GM12865 (cell line): ENCODE data around the gene LAMP2.

Experiments
- DNase-seq: peaks from one replicate; pipeline ENCODE4 v3.0.0; 2010; ENCODE audit warnings: low read depth
- H3K4me3 ChIP-seq: 2 replicates; pipeline ENCODE4 v1.5.1; 2011; ENCODE audit warnings: mild to moderate bottlenecking, low read depth, low read length, control low read depth
- TF ChIP-seq, protein P1 (sequence below): IDR thresholded peaks from 2 replicates; pipeline ENCODE4 v1.5.1; 2011; ENCODE audit warnings: low read length, control low read depth, low read depth, inconsistent platforms; ENCODE audit not compliant: insufficient read depth; ENCODE audit errors: missing control alignments

LAMP2 gene

GRCh38 chrX:120428309-120428708 lies 40.8 kb downstream of the LAMP2 start:
- H3K4me3 ChIP-seq: no peak overlapping the region
- no peak for DNase-seq
- TF ChIP-seq, protein P1, sequence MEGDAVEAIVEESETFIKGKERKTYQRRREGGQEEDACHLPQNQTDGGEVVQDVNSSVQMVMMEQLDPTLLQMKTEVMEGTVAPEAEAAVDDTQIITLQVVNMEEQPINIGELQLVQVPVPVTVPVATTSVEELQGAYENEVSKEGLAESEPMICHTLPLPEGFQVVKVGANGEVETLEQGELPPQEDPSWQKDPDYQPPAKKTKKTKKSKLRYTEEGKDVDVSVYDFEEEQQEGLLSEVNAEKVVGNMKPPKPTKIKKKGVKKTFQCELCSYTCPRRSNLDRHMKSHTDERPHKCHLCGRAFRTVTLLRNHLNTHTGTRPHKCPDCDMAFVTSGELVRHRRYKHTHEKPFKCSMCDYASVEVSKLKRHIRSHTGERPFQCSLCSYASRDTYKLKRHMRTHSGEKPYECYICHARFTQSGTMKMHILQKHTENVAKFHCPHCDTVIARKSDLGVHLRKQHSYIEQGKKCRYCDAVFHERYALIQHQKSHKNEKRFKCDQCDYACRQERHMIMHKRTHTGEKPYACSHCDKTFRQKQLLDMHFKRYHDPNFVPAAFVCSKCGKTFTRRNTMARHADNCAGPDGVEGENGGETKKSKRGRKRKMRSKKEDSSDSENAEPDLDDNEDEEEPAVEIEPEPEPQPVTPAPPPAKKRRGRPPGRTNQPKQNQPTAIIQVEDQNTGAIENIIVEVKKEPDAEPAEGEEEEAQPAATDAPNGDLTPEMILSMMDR: no peak

DNA sequence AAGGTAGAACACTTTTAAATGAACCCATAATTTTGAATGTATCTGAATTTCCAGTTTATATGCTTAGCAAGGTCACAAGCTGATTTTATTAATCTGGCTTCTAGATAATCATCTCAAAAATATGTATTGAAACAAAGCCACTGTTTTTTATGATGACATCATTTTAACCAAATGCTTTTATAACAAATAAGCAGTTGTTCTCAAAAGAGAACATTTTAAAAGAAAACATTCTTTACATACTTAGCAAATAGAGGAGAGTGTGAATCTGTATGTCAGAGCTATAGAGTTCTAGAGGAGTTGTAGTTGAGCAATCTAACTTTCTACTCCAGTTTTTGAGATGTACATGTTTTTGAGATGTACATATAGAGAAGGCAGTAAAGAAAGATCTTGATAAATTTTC lies 42.5 kb downstream of the LAMP2 start:
- H3K4me3 ChIP-seq: no peak overlapping the region
- no peak for DNase-seq
- TF ChIP-seq, protein P1: no peak

GRCh38 chrX:120419463-120419862 lies 49.6 kb downstream of the LAMP2 start:
- TF ChIP-seq, protein P1: no peak
- DNase-seq: peak; percentile 59
- H3K4me3 ChIP-seq: no peak overlapping the region

DNA sequence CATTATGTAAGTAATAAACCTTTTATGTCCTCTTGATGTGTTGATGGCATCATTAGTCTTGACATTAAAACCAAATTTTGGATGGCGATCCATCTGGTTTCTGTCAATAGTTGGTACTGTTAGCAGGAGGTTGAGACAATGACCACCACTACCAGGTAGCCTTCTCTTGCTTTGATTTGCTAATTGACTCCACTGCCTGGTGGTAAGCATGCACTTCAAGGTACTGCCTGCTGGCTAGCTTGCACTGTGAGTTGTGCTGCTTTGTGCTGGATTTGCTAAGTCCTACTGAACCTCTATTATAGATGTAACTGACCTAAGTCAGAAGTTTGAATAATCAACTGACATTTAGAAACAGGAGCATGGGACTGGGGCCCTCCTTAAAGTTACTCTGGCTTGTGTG lies 60.9 kb downstream of the LAMP2 start:
- H3K4me3 ChIP-seq: no peak overlapping the region
- TF ChIP-seq, protein P1: no peak
- no peak for DNase-seq

- DNase-seq: no peak
- TF ChIP-seq, protein P1: no peak
- H3K4me3 ChIP-seq: no peak overlapping the region
Measured at GRCh38 chrX:120406638-120407037, 62.5 kb downstream of the LAMP2 start.

- H3K4me3 ChIP-seq: no peak overlapping the region
- no peak for DNase-seq
Measured at GRCh38 chrX:120402369-120402768, 66.7 kb downstream of the LAMP2 start.

DNA sequence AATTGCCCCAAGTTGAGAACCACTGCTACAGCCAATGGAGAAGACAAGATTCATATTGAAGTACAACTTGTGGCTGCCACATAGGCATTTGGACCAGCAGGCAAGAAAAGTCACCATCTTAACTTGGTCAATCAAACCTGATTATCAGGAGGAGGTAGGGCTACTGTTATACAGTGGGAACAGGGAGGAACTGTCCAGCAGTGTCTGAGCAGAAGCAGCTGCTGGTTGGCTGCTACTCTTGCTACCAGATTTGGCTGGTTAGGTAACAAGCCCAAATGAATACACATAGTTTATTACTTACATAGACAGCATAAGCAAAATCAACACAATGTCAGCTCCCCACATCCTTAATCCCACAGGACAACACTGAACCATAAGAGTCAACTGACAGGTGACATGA lies 67.8 kb downstream of the LAMP2 start:
- DNase-seq: no peak
- TF ChIP-seq, protein P1: no peak
- H3K4me3 ChIP-seq: no peak overlapping the region

More at GRCh38 chrX:120402369-120402768, 66.7 kb downstream of the LAMP2 start:
- TF ChIP-seq, protein P1: no peak
